ENCODE measurements around the gene FAM228B. TPM values are rescaled to one million over a fixed set of nuclear protein-coding genes. Genes with fewer than 3 reads are reported as not detected.

Gene FAM228B
- total RNA-seq, 1 donor from 2014 or later: 26.2 TPM

- H3K27me3 Mint-ChIP-seq: no peaks in the 10 kb centered on the region
- H3K4me1 Mint-ChIP-seq: no peaks in the 10 kb centered on the region
- POLR2A ChIA-PET: no interaction called here
- DNase-seq: no peak
- no peak overlapping the region for H3K4me3 Mint-ChIP-seq
- intact Hi-C loops (cut with micrococcal nuclease): loop anchor here (10.0 kb wide), 1 partner anchor 138 kb away; the partner anchor contains the start of gene MFSD2B
- ATAC-seq (ENCODE audit: low read depth): no peak
- no peak for TF ChIP-seq CTCF (IDR thresholded peaks at IDR 0.05)
- peaks cover 33% of the 10 kb centered on the region for H3K36me3 Mint-ChIP-seq (ENCODE audit: low read depth)
- H3K27ac Mint-ChIP-seq: no peak overlapping the region
- H3K9me3 Mint-ChIP-seq: peaks cover 8% of the 10 kb centered on the region
- CTCF ChIA-PET: no interaction called here
These were observed 29.3 kb downstream of the FAM228B start for GRCh38 chr2:24152413-24153197.

GRCh38 chr2:24153478-24153877 is 30.2 kb downstream of the FAM228B start:
- Mint-ChIP-seq H3K4me1 (no peaks in the 10 kb centered on the region), H3K36me3 (ENCODE audit: low read depth) (peaks cover 30% of the 10 kb centered on the region), H3K4me3 (no peak overlapping the region), H3K27ac (no peak overlapping the region), H3K9me3 (peaks cover 2% of the 10 kb centered on the region), H3K27me3 (no peaks in the 10 kb centered on the region)
- TF ChIP-seq CTCF (IDR thresholded peaks at IDR 0.05): no peak
- DNase-seq: no peak
- POLR2A ChIA-PET: no interaction called here
- no peak for ATAC-seq (ENCODE audit: low read depth)
- CTCF ChIA-PET: interaction anchor here (1.1 kb wide), 1 partner anchor 69 kb away, joined by 3 read pairs; the partner anchor contains the start of gene TP53I3
- intact Hi-C loops (cut with micrococcal nuclease): loop anchor here (10.0 kb wide), 1 partner anchor 139 kb away; the partner anchor contains the start of gene MFSD2B

GRCh38 chr2:24158131-24158530 is 34.9 kb downstream of the FAM228B start:
- ChIA-PET CTCF (no interaction called here), POLR2A (no interaction called here)
- H3K4me3 Mint-ChIP-seq: no peak overlapping the region
- TF ChIP-seq CTCF (IDR thresholded peaks at IDR 0.05): no peak
- no peaks in the 10 kb centered on the region for H3K4me1 Mint-ChIP-seq
- no peak for DNase-seq
- H3K27me3 Mint-ChIP-seq: no peaks in the 10 kb centered on the region
- intact Hi-C loops (cut with micrococcal nuclease): loop anchor here (10.0 kb wide), 1 partner anchor 143 kb away; the partner anchor contains the start of gene MFSD2B
- peaks cover 7% of the 10 kb centered on the region for H3K9me3 Mint-ChIP-seq
- ATAC-seq (ENCODE audit: low read depth): no peak
- H3K27ac Mint-ChIP-seq: no peak overlapping the region
- peaks cover 21% of the 10 kb centered on the region for H3K36me3 Mint-ChIP-seq (ENCODE audit: low read depth)

GRCh38 chr2:24159708-24160107 is 36.4 kb downstream of the FAM228B start:
- Mint-ChIP-seq H3K36me3 (ENCODE audit: low read depth) (peaks cover 20% of the 10 kb centered on the region), H3K9me3 (peaks cover 7% of the 10 kb centered on the region), H3K27ac (no peak overlapping the region), H3K4me1 (peaks cover 8% of the 10 kb centered on the region), H3K4me3 (no peak overlapping the region), H3K27me3 (no peaks in the 10 kb centered on the region)
- intact Hi-C loops (cut with micrococcal nuclease): loop anchor here (10.0 kb wide), 1 partner anchor 145 kb away; the partner anchor contains the start of gene MFSD2B
- CTCF ChIA-PET: no interaction called here
- DNase-seq: no peak
- no peak for TF ChIP-seq CTCF (IDR thresholded peaks at IDR 0.05)
- ATAC-seq (ENCODE audit: low read depth): no peak
- POLR2A ChIA-PET: no interaction called here

- ATAC-seq (ENCODE audit: low read depth) (no peak), DNase-seq (no peak)
- POLR2A ChIA-PET: no interaction called here
- H3K9me3 Mint-ChIP-seq: peaks cover 7% of the 10 kb centered on the region
- peaks cover 18% of the 10 kb centered on the region for H3K36me3 Mint-ChIP-seq (ENCODE audit: low read depth)
- no peaks in the 10 kb centered on the region for H3K27me3 Mint-ChIP-seq
- H3K27ac Mint-ChIP-seq: no peak overlapping the region
- no peak overlapping the region for H3K4me3 Mint-ChIP-seq
- intact Hi-C loops (cut with micrococcal nuclease): no loop called here
- TF ChIP-seq CTCF (IDR thresholded peaks at IDR 0.05): no peak
- H3K4me1 Mint-ChIP-seq: peaks cover 12% of the 10 kb centered on the region
- CTCF ChIA-PET: no interaction called here
These were observed 37.5 kb downstream of the FAM228B start for GRCh38 chr2:24160761-24161160.
